ENCODE data around the gene PSMB7.

The PSMB7 gene

DNA sequence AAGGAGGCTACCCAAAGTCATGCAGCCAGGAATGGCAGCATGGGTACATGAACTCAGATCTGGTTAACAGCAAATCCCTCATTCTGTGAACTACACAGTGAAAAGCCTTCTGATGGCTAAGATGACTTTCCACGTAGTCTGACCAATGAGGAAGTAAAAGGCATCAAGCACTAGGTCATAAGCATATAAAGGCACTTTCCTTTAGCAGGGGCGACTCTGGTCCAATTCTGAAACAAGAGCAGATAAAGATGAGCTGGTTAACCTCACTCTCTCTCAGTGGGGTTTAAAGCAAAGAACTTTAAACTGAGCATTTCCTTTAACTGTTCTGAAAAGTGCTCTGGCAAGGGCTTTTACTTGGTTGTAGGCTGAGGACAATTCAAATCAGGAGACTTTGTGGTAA is 21.1 kb downstream of the PSMB7 start:
- Histone ChIP-seq H3K79me2 (ENCODE audit: low read length) (peaks cover 90% of the 10 kb centered on the region), H3K36me3 (replicated peaks; ENCODE audit: low read depth, low read length) (peaks cover 36% of the 10 kb centered on the region), H3K9ac (ENCODE audit: low read length) (no peak overlapping the region), H3K4me1 (ENCODE audit: low read length) (peaks cover 7% of the 10 kb centered on the region), H3K4me2 (ENCODE audit: low read length) (no peak overlapping the region), H3K27ac (ENCODE audit: low read length) (no peak overlapping the region), H3K9me3 (ENCODE audit: insufficient read depth, low read length) (no peaks in the 10 kb centered on the region), H2AFZ (ENCODE audit: low read depth, low read length) (no peak overlapping the region), H3K4me3 (ENCODE audit: low read length) (no peak overlapping the region), H4K20me1 (ENCODE audit: insufficient read depth, low read length) (peaks cover 29% of the 10 kb centered on the region), H3K27me3 (ENCODE audit: low read depth, low read length) (no peaks in the 10 kb centered on the region)
- TF ChIP-seq, protein P1, sequence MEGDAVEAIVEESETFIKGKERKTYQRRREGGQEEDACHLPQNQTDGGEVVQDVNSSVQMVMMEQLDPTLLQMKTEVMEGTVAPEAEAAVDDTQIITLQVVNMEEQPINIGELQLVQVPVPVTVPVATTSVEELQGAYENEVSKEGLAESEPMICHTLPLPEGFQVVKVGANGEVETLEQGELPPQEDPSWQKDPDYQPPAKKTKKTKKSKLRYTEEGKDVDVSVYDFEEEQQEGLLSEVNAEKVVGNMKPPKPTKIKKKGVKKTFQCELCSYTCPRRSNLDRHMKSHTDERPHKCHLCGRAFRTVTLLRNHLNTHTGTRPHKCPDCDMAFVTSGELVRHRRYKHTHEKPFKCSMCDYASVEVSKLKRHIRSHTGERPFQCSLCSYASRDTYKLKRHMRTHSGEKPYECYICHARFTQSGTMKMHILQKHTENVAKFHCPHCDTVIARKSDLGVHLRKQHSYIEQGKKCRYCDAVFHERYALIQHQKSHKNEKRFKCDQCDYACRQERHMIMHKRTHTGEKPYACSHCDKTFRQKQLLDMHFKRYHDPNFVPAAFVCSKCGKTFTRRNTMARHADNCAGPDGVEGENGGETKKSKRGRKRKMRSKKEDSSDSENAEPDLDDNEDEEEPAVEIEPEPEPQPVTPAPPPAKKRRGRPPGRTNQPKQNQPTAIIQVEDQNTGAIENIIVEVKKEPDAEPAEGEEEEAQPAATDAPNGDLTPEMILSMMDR (IDR thresholded peaks at IDR 0.05; ENCODE audit: low read depth, low read length), result no peak
- TF ChIP-seq EZH2phosphoT487 (IDR thresholded peaks at IDR 0.05; ENCODE audit: low read depth), result no peak

DNA sequence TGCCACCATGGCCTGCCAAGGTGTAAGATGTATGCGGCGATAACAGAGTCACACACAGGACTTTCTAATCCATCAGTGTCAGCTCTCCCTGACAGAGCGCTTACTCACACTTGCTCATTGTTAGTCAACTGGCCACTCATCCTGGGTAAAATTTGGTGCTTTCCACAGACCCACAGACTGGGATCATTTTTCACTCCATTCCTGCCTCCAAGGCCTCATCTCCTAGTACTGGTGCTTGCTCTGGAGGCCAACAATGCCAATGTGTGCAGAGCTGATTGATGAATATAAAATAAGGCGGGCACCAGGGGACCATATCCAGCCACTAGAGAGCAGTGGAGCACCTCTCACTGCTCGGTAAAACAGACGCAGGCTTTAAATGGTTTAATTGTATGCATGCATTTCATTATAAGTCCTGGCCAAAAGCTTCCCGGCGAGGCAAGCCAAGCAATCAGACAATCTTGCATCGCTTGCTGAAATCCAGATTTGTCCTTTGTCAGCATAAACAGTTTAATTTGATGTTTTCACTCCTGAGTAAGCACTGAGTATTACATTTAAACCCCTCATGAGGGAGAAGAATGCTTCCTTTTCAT is 22.3 kb downstream of the PSMB7 start:
- Histone ChIP-seq H3K4me1 (ENCODE audit: low read length) (peaks cover 9% of the 10 kb centered on the region), H3K4me2 (ENCODE audit: low read length) (no peak overlapping the region), H2AFZ (ENCODE audit: low read depth, low read length) (no peak overlapping the region), H3K27me3 (ENCODE audit: low read depth, low read length) (no peaks in the 10 kb centered on the region), H3K79me2 (ENCODE audit: low read length) (peaks cover 94% of the 10 kb centered on the region), H3K27ac (ENCODE audit: low read length) (no peak overlapping the region), H3K9me3 (ENCODE audit: insufficient read depth, low read length) (no peaks in the 10 kb centered on the region), H3K4me3 (ENCODE audit: low read length) (no peak overlapping the region), H4K20me1 (ENCODE audit: insufficient read depth, low read length) (peaks cover 37% of the 10 kb centered on the region), H3K36me3 (replicated peaks; ENCODE audit: low read depth, low read length) (peaks cover 36% of the 10 kb centered on the region), H3K9ac (ENCODE audit: low read length) (no peak overlapping the region)
- TF ChIP-seq, protein P1 (IDR thresholded peaks at IDR 0.05; ENCODE audit: low read depth, low read length), result peak; percentile 17; the same call in 1 of the 2 replicates
- no peak for TF ChIP-seq EZH2phosphoT487 (IDR thresholded peaks at IDR 0.05; ENCODE audit: low read depth)

DNA sequence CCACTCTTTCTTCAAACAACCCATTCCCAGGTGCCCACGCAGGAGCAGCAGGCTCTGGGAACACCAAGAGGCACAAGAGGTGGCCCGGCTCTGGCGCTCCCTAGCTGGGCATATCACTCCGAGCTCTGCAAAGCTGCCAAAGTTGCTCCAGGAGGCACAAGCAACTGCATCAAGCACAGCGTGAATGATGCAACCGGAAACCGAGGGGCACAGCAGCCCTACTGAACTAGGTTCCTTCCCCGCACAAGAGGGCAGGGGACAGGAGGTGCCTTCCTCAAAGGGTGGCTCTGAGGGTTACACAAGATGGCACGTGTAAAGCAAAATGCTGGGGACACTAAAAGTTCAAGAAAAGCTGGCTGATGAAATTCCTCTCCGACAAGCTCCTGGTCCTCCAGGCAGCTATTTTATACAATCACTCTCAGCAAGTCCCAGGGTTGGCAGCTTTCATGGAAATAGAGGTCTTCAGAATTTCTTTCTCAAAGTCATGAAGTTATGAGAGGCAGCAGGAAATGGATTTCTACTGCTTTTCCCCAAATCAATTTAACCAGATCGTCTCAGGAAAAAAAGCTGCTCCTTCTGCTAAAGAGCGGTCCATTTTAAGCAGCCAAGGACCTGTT is 22.9 kb downstream of the PSMB7 start:
- Histone ChIP-seq H3K36me3 (replicated peaks; ENCODE audit: low read depth, low read length) (peaks cover 36% of the 10 kb centered on the region), H3K4me3 (ENCODE audit: low read length) (no peak overlapping the region), H2AFZ (ENCODE audit: low read depth, low read length) (no peak overlapping the region), H3K27me3 (ENCODE audit: low read depth, low read length) (no peaks in the 10 kb centered on the region), H3K27ac (ENCODE audit: low read length) (no peak overlapping the region), H3K4me1 (ENCODE audit: low read length) (peaks cover 15% of the 10 kb centered on the region), H3K9ac (ENCODE audit: low read length) (no peak overlapping the region), H4K20me1 (ENCODE audit: insufficient read depth, low read length) (peaks cover 43% of the 10 kb centered on the region), H3K4me2 (ENCODE audit: low read length) (no peak overlapping the region), H3K9me3 (ENCODE audit: insufficient read depth, low read length) (no peaks in the 10 kb centered on the region), H3K79me2 (ENCODE audit: low read length) (peaks cover 95% of the 10 kb centered on the region)
- TF ChIP-seq, protein P1 (IDR thresholded peaks at IDR 0.05; ENCODE audit: low read depth, low read length), result no peak
- TF ChIP-seq EZH2phosphoT487 (IDR thresholded peaks at IDR 0.05; ENCODE audit: low read depth), result no peak

DNA sequence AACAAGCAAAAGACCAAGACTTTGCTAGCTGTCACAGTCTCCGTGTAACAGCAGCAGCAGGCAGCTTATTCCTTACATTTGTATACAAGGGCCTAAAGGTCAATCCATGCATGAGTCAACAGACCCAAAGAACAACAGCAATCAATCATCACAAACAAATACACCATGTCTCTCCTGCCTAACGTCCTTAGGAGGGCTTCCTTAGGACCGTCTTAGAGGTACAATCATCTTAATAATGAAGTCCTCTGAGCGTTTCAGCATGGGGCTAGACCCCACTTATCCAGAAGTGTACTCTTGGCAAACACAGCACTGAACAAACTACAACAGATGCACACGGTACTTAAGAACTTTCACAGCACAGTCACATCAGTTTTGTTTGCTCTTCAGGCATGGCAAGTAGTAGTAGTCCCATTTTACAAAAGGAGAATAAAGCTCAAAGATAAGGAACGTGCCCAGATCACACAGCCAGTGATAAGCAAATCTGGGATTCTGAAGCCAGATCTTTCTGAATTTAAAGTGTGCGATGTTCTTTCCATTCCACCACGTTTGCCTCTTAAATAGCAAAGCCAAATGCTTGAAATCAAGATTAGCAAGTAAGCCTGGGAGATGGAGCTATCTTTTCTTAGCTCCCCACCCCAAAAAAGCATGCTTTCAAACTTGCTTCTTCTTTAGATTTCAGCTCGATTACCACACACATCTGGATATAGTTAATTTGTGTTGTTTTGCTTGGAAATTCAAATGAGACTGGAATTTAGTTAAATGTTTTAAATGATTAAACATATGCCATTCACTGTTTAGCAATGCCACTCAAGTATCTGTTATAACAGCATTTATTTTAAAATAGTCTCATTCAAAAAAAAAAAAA is 24.2 kb downstream of the PSMB7 start:
- no peak overlapping the region for H3K27ac ChIP-seq (ENCODE audit: low read length)
- peaks cover 25% of the 10 kb centered on the region for H3K36me3 ChIP-seq (replicated peaks; ENCODE audit: low read depth, low read length)
- TF ChIP-seq, protein P1 (IDR thresholded peaks at IDR 0.05; ENCODE audit: low read depth, low read length), result no peak
- no peak for TF ChIP-seq EZH2phosphoT487 (IDR thresholded peaks at IDR 0.05; ENCODE audit: low read depth)
- H3K4me3 ChIP-seq (ENCODE audit: low read length), result no peak overlapping the region
- no peaks in the 10 kb centered on the region for H3K27me3 ChIP-seq (ENCODE audit: low read depth, low read length)
- H3K9ac ChIP-seq (ENCODE audit: low read length), result no peak overlapping the region
- peaks cover 16% of the 10 kb centered on the region for H3K4me1 ChIP-seq (ENCODE audit: low read length)
- no peak overlapping the region for H2AFZ ChIP-seq (ENCODE audit: low read depth, low read length)
- H3K9me3 ChIP-seq (ENCODE audit: insufficient read depth, low read length), result no peaks in the 10 kb centered on the region
- no peak overlapping the region for H3K4me2 ChIP-seq (ENCODE audit: low read length)
- H4K20me1 ChIP-seq (ENCODE audit: insufficient read depth, low read length), result peaks cover 43% of the 10 kb centered on the region
- peaks cover 94% of the 10 kb centered on the region for H3K79me2 ChIP-seq (ENCODE audit: low read length)
